ENCODE measurements around the gene ZNF701.

DNA sequence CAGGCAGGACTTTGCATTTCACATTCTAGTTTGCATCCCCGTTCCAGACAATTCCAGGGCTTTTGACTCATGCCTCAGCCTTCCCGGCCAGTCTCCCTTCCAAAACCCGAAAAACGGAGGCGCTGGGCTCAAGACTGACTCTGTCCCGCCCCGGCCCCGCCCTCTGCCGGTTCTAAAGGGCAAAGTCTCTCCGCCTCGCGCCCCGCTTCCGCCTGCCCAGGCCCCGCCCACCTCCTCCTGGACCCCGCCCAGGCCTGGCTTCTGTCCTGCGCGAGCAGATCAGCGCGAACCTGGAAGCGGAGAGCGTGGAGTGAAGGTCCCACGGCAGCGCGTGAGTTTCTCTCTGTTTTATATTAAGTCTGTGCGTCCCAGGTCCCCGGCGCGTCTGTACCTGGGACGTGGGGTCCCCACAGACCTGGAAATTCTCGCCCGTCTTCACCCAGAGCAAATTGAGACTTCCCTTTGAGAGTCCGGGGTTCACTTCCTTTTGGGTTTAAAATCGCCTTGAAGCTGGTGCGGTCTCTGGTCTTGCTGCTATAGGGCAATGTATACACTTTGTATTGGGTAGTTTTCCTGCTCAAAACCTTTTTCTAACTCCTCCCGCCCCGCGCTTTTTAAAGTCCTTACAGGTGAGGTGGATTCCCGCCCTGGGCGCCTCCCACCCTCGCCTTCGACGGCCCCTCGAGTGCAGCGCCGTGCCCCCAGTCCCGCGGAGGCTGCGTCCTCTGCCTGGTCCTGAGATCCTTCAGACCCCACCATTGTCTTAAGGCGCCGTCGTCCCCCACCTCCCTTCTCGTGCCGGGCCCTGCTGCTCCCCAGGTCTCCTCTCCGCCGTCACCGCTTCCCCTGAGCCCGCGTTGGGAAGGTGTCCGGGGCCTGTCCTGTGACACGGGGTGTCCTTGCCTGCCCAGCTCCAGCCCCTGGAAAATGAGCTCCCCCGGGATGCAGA, 31.2 kb downstream of the ZNF701 start:
- TF ChIP-seq ELF4 (IDR thresholded peaks at IDR 0.05) = no peak
- no peak for TF ChIP-seq LEF1 (IDR thresholded peaks at IDR 0.05; ENCODE audit: borderline replicate concordance)
- TF ChIP-seq ARNT (IDR thresholded peaks at IDR 0.05) = no peak
- TF ChIP-seq, protein P1, sequence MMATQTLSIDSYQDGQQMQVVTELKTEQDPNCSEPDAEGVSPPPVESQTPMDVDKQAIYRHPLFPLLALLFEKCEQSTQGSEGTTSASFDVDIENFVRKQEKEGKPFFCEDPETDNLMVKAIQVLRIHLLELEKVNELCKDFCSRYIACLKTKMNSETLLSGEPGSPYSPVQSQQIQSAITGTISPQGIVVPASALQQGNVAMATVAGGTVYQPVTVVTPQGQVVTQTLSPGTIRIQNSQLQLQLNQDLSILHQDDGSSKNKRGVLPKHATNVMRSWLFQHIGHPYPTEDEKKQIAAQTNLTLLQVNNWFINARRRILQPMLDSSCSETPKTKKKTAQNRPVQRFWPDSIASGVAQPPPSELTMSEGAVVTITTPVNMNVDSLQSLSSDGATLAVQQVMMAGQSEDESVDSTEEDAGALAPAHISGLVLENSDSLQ (IDR thresholded peaks at IDR 0.05) = no peak
- no peak for TF ChIP-seq TARDBP (IDR thresholded peaks at IDR 0.05)
- no peak for TF ChIP-seq FOXA1 (IDR thresholded peaks at IDR 0.05)
- no peak for TF ChIP-seq BHLHE40 (IDR thresholded peaks at IDR 0.05; ENCODE audit: borderline replicate concordance)
- TF ChIP-seq FOXM1 (IDR thresholded peaks at IDR 0.05; ENCODE audit: borderline replicate concordance) = no peak
- no peak for TF ChIP-seq SUZ12 (IDR thresholded peaks at IDR 0.05)

Measured in HEK293T (cell line).